ENCODE data around the gene SLC30A2.

SLC30A2 gene

DNA sequence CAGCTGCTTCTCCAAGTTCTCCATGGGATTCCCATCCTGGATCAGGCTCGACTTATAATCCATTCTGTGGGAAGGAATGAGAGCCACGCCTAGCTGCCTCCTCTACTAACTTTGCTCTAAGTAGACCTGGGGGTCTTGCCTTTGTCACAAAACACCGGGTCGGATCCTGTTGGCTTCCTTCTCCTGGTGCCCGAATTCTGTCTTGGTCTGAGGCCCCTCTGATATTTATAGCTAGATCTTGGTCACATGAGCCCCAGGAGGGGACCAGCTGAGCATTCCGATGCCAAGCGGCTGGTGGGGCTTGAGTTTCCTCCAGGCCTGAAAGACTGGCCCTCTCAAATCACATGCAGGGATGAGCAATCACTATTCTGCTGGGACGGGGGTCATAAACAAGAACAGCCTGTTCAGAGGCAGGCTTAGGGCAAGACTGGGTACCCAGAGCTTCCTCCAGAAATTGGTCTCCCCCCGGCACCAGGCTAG, 21.6 kb upstream of the SLC30A2 start, which contains the start of gene TRIM63:
Gene TRIM63 (minus strand): TSS at position 199 of the 480 bp plus-strand sequence. CDS start 136 bp downstream, at position 63.
- no peak for DNase-seq

DNA sequence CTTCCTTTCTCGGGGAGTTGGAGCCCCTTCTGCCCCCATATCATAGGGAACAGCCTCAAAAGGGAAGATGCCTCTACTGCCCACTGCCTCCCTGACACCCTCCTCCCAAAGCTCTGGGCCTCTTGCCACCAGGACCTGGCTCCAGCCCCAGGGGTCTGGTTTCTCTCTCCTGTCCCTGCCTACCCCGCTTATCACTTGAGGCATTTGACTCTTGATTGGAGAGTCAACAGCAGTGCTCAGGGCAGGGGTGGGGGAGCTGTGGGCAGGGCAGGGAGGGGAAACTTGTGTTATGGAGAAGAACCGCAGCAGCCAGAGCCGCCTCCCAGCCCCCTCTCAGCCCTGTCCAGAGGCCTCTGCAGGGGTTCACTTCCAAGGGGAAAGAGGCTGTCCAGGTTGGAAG, 20.9 kb upstream of the SLC30A2 start:
- no peak for DNase-seq

DNA sequence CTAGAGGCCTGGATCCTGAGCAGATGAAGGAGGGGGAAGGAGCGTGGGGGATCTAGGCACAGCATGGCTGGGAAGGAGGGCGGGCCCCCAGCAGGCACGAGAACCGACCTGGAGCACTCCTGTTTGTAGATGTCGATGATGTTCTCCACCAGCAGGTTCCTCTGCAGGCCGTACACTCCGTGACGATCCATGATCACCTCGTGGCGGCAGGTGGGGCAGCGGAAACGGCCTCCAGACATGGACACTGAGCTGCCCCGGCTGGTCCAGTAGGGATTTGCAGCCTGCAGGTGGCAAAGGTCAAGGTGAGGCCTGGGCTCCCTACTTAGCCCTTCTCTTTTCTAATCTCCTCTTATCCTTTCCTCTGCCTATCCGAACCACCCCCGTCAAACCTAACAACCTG, 20.2 kb upstream of the SLC30A2 start:
- DNase-seq: no peak

DNA sequence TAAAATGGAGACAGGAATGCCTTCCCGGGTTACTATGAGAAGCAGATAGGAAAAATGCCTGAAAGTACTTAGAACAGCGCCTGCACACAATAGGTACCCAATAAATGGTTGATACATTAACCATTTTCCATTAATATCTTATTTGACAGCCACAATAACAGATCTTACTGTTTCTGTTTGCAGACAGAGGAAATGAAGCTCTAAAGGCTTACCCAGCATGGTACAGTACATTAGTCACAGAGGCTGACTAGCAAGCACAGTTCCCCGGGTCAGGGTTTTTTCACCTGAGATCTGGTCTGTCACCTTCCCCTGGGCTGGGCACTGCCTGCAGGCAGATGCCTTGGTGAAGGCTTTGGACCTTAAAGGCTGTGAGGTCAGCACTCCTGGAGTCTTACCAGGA, 18.6 kb upstream of the SLC30A2 start:
- DNase-seq: no peak

DNA sequence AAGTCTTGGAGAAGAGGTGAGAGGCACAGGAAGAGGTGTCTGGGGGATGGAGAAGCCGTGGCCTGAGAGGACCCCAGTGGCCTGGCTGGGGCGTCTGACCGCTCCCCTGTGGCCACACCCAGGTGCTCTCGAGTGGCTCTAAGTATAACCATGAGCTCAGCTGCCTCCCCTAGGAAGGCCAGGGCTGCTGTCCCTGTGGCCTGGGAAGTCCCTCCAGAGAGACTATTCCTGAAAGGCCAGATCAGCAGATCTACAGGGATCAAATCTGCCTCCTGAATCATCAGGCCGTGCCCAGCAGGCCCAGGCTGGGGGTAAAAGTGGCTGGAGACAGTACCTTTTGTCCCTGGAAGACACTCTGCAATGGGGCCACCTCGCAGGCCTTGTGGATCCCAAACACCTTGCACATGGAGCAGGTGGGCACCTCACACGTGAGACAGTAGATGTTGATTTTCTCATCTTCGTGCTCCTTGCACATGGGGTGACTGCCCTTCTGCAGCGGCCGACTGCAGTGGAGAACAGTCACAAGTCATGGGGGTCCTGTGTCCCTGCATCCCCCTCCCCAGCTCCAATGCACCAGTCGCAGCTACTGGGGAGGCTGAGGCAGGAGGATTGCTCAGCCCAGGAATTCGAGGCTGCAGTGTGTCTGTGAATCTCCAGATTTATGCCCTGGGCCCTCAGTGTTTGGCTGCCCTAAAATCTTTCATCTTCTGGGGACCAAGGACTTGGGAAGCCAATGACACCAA, 15.1 kb upstream of the SLC30A2 start:
- DNase-seq: no peak

DNA sequence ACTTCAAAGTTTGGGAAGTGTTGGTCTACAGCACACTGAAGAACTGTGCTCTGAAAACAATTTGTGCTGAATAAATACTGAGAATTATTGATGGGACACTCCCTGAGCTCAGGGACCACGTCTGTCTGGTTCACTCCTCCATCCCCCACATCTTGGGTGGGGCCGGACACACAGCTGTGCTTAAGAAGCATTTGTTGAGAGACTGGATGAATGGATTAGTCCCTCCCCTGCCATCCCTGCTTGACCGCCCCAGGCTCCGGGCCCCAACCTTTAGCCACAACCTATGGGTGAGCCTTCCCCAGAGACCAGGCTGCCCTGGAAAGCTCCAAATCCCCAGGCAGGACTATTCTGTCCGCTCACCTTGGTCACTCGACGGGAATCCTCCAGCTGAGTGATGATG, 14.0 kb upstream of the SLC30A2 start:
- DNase-seq: no peak

DNA sequence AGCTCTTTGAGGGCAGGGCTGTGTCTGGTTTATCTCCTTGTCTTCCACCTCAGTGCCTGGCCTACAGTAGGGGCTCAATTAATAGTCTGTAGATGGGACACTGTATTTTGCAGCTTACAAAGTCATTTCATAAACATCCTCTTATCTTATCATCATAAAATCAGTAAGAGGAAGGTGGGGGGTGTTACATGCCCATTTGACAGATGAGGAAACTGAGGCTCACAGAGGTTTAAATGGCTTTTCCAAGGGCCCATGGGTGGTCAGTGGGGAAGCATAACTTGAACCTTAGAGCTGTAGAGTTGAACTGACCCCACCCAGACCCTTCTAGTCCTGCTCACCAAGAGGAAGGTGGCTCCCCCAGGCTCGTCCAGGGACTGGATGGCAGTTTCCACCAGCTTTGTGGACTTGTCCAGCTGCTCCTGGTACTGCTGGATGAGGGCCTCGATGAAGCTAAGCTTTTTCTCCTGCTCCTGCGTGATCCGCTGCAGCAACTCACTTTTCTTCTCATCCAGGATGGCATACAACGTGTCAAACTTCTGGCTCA, 12.2 kb upstream of the SLC30A2 start:
- DNase-seq: no peak

DNA sequence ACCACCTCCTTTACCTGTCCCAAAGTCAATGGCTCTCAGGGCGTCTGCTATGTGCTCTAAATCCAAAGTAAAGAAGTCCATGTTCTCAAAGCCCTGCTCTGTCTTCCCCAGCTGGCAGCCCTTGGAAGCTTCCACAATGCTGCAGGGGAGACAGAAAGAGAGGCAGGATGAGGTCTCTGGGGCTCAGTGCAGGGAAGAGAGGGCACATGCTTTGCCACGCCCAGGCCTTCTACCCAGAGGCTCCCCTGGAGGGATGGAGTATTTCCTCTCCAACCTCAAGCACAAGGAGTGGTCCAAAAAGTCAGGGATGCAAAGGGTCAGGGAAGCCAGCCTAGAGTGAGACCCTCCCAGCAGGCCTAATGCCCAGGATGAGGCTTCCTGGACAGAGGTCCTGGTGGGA, 11.3 kb upstream of the SLC30A2 start:
- DNase-seq: no peak

DNA sequence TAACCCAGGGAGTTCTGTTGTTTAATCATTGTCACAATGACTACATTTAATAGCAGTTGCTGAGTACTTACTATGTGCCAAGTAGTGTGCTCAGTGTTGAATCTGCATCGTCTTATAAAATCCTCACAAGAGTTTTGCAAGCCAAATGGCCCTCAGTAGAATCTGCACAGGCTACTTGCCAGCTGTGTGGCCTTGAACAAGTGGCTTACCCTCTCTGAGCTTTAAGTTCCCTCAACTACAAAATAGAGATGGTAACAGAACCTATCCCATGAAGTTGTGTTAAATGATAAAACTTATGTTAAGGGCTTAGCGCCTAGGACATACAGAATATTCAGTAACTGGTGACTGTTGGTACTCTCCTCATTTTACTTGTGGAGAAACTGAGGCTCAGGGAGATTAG, 9.1 kb upstream of the SLC30A2 start:
- no peak for DNase-seq

DNA sequence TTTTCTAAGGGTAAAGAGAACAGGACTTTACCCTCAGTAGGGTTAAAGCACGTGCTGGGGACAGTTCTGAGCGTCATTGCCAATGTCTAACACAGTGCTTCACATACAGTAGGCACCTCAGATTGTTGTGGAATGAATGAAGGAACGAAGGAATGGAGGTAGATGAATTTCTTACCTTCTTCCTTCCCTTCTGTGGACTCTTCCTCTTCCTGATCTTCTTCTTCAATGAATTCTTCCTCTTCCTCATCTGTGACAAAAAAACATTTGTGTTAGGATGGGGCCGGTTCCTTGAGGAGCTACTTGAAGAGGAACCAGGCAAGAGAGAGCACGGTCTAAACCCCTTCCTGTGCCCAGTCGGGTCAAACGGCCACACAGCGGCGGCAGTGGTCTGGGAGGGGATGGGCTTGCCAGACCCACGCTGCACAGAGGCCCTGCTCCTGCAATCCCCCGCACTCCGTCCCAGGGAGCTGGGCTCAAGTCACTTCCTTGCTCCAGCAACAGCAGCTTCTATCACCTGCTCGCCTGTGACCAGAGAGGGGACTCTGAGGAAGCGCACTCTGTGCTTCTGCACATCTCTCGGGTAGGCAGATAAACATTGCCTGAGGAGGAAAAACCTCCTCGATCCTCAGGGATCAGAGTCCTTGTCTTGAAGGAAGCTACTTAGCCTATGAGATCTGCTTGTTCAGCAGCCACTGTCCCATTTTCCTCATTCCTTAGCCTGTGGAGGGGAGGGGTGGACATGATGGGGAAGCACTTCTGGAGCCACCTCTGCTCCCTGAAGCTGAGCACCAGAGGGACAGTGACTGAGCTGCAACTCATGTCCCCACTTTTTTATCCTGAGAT, 8.0 kb upstream of the SLC30A2 start:
- DNase-seq: no peak

DNA sequence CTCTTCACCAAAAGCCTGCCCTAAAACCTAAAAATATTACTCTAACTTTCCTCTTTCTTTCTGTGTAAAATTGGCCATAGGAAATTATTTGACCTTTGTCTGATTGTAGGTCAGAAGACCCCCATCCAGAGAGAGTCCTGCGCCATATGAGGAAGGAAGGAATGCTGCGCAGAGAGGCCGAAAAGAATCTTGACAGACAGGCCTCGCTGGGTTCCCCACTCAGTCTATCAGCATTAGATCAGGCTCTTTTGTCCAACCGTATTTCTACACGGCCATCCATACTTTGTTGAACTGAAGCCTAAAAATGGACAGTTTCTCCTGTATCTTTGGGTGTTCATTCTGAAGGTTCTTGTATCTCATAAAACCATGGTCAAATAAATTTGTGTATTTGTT, 4.3 kb upstream of the SLC30A2 start:
- no peak for DNase-seq

DNA sequence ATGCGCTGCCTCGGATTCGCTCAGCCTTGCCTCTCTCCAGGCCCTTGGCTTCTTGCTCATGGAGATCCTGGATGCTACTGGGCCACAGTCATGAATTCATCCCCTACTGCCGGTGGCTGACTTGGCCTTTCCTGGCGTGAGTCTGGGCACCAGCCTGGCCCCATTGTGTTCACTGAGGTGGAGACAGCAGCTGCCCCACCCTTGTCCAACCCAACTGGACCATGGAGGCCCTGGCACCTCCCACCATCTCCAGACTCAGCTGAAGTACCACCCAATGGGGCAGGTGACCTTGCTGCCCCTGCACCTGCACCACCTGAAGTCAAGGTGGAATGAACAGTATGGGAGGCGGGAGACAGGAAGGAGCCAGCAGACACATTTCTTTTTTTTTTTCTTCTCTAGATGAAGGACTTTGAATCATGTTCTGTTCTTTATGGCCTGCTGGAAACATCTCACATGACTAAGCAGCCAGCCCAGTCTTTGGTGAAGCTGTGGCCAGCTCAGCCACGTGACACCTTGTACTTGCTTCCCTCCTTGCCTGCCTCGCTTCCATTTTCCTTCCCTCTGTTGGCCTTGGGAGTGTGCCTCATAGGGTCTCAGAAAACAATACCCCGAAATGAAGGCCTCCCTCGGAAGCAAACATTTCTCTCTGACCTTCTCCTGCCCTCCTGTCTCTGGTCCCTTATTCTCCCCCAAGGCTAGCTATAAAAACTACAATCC, 3.8 kb upstream of the SLC30A2 start:
- no peak for DNase-seq

DNA sequence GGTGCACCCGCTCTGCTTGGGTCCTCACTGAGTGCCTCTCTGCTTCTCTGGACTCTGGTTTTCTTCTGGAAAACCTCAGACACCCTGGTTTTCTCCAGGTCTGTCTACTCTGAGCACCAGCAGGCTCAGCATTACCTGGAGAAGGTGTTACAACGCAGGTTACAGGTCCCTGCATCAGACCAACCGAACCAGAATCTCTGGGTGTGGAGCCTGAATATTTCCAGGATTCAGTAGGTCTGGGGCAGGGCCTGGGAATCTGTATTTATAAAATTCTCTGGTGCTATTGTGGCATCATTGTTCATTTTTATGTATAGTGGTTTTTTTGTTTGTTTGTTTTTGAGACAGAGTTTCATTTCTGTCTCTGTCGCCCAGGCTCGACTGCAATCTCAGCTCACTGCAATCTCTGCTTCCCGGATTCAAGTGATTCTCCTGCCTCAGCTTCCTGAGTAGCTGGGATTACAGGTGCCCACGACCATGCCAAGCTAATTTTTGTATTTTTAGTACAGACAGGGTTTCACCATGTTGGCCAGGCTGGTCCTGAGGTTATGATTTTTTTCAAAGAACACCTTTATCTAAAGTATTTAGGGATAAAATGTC, 1.5 kb upstream of the SLC30A2 start:
- no peak for DNase-seq

DNA sequence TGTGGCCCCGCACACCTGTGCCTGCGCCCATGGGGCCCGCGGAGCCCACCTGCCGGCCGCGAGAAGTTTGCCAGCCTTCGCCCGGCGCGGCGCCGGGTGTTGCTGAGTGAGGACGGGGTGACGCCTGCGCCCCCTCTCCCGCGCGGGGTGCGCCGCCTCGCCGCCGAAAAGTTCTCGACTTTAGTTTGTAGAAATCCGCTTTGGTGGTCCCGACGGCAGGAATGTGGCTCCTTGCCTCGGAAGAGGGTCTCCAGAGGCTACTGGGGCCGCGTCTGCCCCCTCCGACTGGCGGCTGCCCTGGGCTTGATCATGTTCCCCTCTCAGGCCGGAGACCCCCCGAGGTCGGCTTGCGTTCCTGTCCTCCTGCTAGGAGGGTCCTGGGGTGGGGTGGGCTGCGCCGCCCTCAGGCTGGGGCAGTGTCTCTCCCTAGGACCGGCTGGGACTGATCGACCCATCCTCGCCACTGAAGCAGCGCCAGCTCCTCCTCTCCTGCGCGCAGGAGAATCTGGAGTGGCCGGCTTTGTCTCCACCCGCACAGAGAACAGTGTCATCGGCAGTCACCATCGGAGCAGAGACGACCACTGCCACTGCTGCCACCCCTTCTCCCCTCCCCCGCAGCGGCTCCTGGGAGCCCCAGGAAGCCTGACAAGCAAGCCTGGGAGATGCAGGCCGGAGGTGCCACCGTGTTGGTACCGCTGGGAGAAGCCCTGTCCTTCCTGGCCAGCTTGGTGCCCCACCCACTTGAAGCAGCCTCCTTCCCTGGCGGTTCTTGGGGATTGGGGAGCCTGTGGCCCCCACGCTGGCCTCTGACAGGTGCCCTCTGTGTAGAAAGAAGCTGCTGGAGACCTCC, 553 bp upstream of the SLC30A2 start:
- no peak for DNase-seq

DNA sequence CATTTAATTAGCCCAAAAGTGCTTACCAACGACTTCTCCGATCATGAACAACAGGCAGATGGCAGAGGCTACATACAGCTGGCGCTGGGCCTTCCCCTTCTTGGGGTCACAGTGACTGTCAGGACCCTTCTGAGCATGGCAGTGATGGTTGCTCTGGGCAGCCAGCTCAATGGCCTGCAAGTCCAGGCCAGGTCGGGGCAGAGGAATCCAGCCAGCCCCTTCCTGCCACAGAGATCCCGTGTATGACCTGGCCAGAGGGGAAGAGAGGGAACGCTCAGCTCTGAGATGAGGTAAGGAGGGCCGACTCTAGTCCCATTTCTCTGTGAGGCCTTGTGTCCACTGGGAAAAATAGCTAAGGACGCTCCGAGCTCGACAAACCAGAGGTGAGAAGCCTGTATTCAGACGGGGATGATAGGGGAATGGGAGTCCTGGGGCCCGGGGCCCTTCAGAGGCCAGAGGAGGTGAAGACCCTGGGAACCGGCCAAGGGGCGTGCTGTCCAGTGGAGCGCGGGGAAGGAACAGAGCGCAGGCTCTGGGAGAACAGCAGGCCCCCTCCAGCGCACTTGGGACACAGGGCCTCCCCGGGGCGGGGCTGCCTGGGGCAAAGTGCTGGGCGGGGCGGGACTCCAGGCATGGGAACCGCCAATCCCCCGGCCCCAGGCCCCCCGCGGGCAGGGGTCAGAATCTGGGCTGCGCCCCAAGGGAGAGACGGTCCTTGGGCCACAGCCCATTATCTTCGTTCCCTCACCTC, 772 bp downstream of the SLC30A2 start:
- DNase-seq: no peak

DNA sequence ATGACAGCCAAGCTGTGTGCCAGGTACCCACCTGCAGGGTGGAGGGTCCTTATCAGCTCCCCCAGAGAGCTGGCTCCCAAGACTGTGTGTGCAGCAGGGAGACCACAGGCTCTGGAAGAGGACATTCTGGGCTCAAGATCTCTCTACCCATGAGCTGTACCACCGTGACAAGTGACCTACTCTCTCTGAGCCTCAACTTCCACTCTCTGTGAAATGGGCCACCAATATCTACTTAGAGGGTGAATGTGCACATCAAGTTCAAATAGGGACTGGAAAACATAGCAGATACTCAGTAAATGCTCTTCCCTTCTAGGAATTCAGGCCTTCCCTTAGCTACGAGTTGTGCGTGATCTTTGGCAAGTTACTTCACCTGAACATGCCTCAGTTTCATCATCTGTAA, 1.5 kb downstream of the SLC30A2 start:
- no peak for DNase-seq

DNA sequence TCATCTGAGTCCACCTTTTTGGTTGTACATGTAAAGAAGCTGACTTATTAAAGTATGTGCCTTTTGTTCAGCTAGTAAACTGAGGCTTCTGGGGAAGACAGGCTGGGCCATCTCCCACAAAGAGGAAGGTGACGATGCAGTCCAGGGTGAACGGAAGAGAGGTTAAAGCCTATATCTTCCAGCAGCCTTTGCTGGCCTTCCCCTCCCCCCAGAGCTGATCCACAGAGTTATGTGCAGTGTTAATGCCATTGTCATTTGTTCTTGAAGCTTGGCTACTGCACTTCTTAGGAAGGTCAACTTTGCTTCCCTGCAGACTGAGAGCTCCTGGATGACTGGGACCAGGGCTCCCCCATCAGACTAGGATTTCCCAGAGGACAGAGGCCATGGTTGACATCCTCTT, 2.2 kb downstream of the SLC30A2 start:
- DNase-seq: no peak

DNA sequence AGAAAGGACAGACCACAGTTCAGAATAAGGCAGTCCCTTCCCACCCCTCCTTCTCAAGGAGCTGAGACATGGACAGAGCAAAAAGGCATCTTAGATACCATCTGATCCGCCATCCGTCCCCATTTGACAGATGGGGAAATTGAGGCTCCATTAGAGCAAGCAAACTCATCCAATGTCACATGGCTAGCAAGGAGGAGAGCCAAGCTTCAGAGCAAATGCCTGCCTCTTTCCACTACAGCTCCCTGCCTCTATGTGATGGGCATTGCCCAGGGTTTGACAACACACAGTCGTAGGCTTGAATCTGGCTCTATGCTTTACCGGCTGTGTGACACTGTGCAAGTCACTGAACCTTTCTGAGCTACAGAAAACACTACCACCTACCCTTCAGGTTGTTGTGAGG, 3.9 kb downstream of the SLC30A2 start:
- no peak for DNase-seq

DNA sequence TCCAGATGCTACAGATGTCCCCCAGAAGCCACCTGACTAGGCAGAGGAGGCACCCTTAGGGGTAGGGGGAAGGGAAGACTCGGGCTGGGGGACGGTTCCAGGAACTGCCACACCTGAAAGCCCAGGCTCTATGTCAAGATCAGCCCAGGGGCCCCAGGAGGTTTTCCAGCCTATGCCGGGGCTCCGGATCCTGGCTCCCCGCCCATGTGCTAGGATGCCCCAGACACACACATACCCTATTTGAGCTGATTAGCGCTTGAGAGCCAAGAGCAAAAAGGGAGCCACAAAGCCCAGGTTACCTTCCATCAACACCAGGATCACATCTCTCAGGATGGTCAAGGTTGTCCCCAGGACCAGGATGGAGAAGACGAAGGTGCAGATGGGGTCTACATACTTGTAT, 4.5 kb downstream of the SLC30A2 start:
- no peak for DNase-seq

DNA sequence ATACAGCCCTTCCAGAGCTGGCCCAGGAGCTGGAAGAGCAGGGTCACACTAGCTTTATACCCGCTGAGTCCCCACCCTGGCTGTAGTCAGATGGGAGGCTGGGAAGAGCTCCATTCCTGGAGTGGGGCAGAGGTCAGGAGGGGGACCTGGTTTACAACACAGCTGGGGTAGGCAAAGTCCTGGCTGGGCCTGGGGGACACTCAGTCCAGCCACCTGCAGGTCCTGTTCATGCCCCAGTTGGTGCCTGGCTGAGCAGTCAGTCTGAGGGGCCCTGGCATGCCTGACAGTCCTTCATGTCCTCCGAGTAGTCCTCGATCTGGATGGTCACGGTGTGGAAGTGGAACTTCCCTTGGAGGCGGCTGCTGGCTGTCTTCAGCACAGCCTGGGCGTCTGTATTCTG, 7.0 kb downstream of the SLC30A2 start:
- no peak for DNase-seq

DNA sequence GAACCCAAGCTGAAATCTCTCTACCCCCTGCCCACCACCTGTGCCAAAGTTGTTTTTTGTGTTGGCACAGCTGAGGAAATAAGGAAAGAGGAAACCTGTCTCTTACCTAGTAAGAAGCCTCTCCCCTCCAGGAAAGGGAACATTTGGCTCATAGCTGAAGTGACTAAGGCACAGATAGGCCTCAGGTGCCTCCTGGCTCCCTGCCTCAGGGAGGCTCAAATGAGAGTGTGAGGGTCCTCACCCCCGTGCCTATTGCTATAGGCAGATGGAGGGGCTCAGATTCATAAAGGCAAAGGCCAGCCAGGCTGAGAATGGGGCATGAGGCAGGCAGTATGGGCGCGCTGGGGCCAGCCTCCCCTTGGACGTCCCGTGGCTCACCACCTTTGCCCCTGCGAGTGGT, 7.4 kb downstream of the SLC30A2 start:
- no peak for DNase-seq

Data from NCI-H2227 treated with DMSO at 0.1 percent for 48 hours (cell line).